Loucy (cell line): ENCODE data around the gene SLC22A23.

ENCODE experiments used
- H2AFZ ChIP-seq: fragments of 200-600 bp; sonication (generic); 2 replicates; pipeline ENCODE4 v1.6.0; 2016; ENCODE audit warnings: antibody characterized with exemption, mild to moderate bottlenecking, low read length, moderate library complexity
- H3F3A ChIP-seq: fragments of 200-600 bp; 2 replicates; pipeline ENCODE4 v1.6.0; 2016; ENCODE audit warnings: antibody characterized with exemption, low read depth, mild to moderate bottlenecking
- H3K27me3 ChIP-seq: fragments of 200-600 bp; sonication (generic); 2 replicates; pipeline ENCODE4 v1.6.1; 2014; ENCODE audit warnings: low read length, mild to moderate bottlenecking; ENCODE audit not compliant: insufficient read depth, poor library complexity, severe bottlenecking
- H3K36me3 ChIP-seq: fragments of 200-600 bp; sonication (generic); 2 replicates; pipeline ENCODE4 v1.6.1; 2016; ENCODE audit warnings: low read length; ENCODE audit not compliant: insufficient read depth
- H3K4me1 ChIP-seq: fragments of 200-600 bp; sonication (generic); 2 replicates; pipeline ENCODE4 v1.5.1; 2014; ENCODE audit warnings: low read length, mild to moderate bottlenecking; ENCODE audit not compliant: insufficient read depth, poor library complexity, severe bottlenecking
- H3K4me2 ChIP-seq: fragments of 200-600 bp; sonication (generic); 2 replicates; pipeline ENCODE4 v1.6.0; 2014; ENCODE audit warnings: antibody characterized with exemption, low read length, low read depth, mild to moderate bottlenecking; ENCODE audit not compliant: poor library complexity, severe bottlenecking
- H3K4me3 ChIP-seq: fragments of 200-600 bp; sonication (generic); 2 replicates; pipeline ENCODE4 v1.5.1; 2014; ENCODE audit warnings: low read length, mild to moderate bottlenecking, mixed read lengths; ENCODE audit not compliant: poor library complexity, severe bottlenecking
- H3K79me2 ChIP-seq: fragments of 200-600 bp; sonication (generic); 2 replicates; pipeline ENCODE4 v1.6.1; 2014; ENCODE audit warnings: low read length; ENCODE audit not compliant: insufficient read depth
- H3K9ac ChIP-seq: fragments of 200-600 bp; sonication (generic); 2 replicates; pipeline ENCODE4 v1.6.0; 2014; ENCODE audit warnings: mild to moderate bottlenecking, low read depth, low read length, moderate library complexity; ENCODE audit not compliant: poor library complexity, severe bottlenecking
- H3K9me2 ChIP-seq: fragments of 200-600 bp; sonication (generic); replicated peaks from 2 replicates; pipeline ENCODE4 v1.6.1; 2016; ENCODE audit warnings: low read depth, low read length, mixed read lengths
- H3K9me3 ChIP-seq: fragments of 200-600 bp; sonication (generic); 2 replicates; pipeline ENCODE4 v1.6.1; 2014; ENCODE audit warnings: mild to moderate bottlenecking, antibody characterized with exemption, low read length, low read depth; ENCODE audit not compliant: insufficient read depth
- H4K20me1 ChIP-seq: fragments of 200-600 bp; sonication (generic); 2 replicates; pipeline ENCODE4 v1.6.0; 2014; ENCODE audit warnings: antibody characterized with exemption, low read length, mild to moderate bottlenecking; ENCODE audit not compliant: insufficient read depth, poor library complexity, severe bottlenecking
- CTCF ChIP-seq: fragments of 200-600 bp; sonication (generic); conservative IDR thresholded peaks from 2 replicates; pipeline ENCODE4 v1.5.1; 2014; ENCODE audit warnings: mild to moderate bottlenecking, antibody characterized with exemption, low read length
- EZH2phosphoT487 ChIP-seq: fragments of 200-600 bp; IDR thresholded peaks from 2 replicates; pipeline ENCODE4 v1.6.1; 2018; ENCODE audit warnings: antibody characterized with exemption, mild to moderate bottlenecking, moderate library complexity, borderline replicate concordance

SLC22A23 gene

DNA sequence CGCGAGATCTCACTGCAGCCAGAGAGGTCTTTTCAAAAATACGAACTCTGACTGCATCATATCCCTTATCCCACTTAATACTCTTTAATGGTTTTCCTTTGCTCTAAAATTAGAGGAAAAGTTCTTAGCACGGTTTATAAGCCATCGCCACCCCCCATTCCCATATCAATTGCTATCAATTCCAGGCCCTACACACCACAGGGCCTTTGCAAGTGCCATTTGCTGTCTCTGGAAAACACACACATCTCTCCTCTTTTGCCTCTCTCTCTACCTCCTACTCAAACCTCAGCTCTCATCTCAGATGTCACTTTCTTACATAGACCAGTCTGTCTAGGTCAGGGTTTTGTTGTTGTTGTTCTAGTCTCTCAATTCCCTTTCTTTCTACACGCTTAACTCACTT is 9.8 kb downstream of the SLC22A23 start:
- H3K36me3 ChIP-seq = no peaks in the 10 kb centered on the region
- H3F3A ChIP-seq = no peaks in the 10 kb centered on the region
- H3K27me3 ChIP-seq = no peaks in the 10 kb centered on the region
- no peak overlapping the region for H3K4me2 ChIP-seq
- H3K79me2 ChIP-seq = no peaks in the 10 kb centered on the region
- H3K4me3 ChIP-seq = no peak overlapping the region
- H4K20me1 ChIP-seq = no peaks in the 10 kb centered on the region
- no peak overlapping the region for H2AFZ ChIP-seq
- H3K9me3 ChIP-seq = no peaks in the 10 kb centered on the region
- TF ChIP-seq EZH2phosphoT487 = no peak
- no peak for TF ChIP-seq CTCF
- no peak overlapping the region for H3K9ac ChIP-seq
- H3K4me1 ChIP-seq = peaks cover 19% of the 10 kb centered on the region
- no peaks in the 10 kb centered on the region for H3K9me2 ChIP-seq

DNA sequence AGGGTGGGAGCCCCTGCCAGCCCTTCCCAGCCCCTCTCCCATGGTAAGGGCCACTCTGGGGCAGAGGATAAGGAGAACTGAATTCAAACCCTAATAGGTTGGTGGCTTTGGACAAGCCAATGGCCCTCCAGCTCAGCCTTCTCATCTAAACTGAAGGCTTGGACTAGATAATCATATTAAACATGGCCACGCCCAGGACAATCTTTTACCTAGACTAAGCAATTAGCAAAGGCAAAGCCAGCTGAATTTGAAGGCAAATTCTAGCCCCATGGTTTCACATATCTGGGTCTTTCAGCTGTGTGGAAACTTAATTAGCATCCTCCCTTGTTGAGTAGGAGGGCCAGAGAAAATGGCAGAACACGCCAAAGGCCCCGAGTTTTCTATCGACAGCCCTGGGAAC is 10.7 kb downstream of the SLC22A23 start:
- Histone ChIP-seq H2AFZ (no peak overlapping the region), H3K9me3 (no peaks in the 10 kb centered on the region), H3K4me1 (peaks cover 19% of the 10 kb centered on the region), H3K4me2 (no peak overlapping the region), H3K9me2 (no peaks in the 10 kb centered on the region), H3K27me3 (no peaks in the 10 kb centered on the region), H3K36me3 (no peaks in the 10 kb centered on the region), H4K20me1 (no peaks in the 10 kb centered on the region), H3K9ac (no peak overlapping the region), H3F3A (no peaks in the 10 kb centered on the region), H3K79me2 (no peaks in the 10 kb centered on the region), H3K4me3 (no peak overlapping the region)
- TF ChIP-seq EZH2phosphoT487 = no peak
- TF ChIP-seq CTCF = no peak

DNA sequence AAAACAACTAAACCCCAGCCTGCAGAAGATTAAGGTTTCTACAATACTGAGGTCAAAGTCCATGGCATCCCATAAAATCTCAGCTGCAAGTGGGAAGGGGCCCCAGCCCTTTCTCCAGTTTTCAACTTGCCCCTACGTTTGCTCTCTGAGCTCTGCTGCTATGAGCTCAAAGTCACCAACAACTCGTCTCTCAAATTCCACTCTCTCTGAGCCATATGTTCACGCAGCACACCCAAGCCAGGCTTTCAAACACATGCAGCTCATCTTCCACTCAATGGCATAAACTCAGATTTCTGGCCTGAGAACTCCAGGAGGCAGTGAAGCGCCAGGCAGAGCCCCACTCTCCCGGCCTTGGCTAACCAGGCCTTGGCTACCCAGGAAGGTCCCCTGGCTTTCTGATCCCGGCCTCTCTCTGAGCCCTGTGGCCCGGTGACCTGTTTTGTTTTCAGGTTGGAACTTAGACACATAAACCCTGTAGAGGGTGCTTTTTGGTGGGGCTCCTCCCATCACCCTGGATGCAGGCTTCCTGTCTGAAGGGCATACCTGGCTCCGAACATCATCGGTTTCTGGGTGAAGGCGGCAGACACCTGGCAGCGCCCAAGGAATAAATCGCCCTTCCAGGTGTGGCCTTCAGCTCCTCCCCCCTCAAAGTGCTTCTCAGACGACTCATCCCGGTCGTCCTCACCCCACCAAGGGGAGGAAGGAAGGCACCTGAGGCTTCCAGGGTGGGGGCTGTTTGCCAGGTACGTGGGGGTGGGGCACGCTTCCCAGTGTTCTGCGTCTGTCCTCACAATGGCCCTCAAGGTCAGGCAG is 12.4 kb downstream of the SLC22A23 start:
- Histone ChIP-seq H3K9me3 (no peaks in the 10 kb centered on the region), H3K79me2 (no peaks in the 10 kb centered on the region), H3K4me3 (no peak overlapping the region), H3K9ac (no peak overlapping the region), H2AFZ (no peak overlapping the region), H3K27me3 (no peaks in the 10 kb centered on the region), H3K4me2 (no peak overlapping the region), H3F3A (no peaks in the 10 kb centered on the region), H3K36me3 (no peaks in the 10 kb centered on the region), H4K20me1 (no peaks in the 10 kb centered on the region), H3K9me2 (no peaks in the 10 kb centered on the region), H3K4me1 (peaks cover 16% of the 10 kb centered on the region)
- TF ChIP-seq CTCF (no peak), EZH2phosphoT487 (no peak)
